Activated naive CD4-positive, alpha-beta T cell treated with anti-CD3 and anti-CD28 coated beads, Interleukin-2, amount 50 U/mL, for 16 hours (primary cell): Measurements from ENCODE around the gene EHMT1.
"Not testable (repeated sequence)": the region's sequence is repeated elsewhere in the genome, so short reads cannot be mapped to it uniquely, and the experiment has no call there.

Experiments used
- DNase-seq: peaks from one replicate; pipeline ENCODE4 v3.0.0-alpha.2; 2020

The EHMT1 gene

DNA sequence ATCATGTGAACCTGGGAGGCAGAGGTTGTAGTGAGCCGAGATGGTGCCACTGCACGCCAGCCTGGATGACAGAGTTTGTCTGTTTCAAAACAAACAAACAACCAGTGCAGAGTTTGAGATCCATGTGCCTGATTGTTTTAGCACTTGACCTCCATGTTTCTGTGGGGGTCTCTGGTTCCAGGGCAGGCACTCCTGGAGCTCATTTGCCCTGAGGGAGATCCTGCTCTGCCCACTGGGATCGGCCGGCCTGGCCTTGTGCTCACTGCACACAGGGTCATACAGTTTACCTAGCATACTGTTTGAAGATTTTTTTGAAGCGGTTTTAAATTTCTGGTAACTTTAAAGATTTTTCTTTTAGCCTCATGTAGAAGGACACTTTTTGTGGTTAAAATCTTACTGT is 78.4 kb downstream of the EHMT1 start:
- no peak for DNase-seq

DNA sequence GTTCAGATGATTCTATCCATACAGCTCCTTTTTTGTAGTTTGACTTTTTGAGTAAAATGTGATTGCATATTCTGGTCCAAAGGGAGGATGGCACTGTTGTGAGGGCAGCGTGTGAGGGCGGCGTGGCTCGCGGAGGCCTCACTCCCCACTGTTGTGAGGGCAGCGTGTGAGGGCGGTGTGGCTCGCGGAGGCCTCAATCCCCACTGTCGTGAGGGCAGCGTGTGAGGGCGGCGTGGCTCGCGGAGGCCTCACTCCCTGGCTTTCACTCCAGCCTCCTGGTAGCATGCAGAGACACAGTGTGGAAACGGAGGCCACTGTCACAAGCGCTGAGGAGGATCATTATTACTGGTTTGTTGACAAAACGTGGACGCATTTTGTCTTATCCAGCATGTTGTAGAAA is 79.0 kb downstream of the EHMT1 start:
- no peak for DNase-seq

DNA sequence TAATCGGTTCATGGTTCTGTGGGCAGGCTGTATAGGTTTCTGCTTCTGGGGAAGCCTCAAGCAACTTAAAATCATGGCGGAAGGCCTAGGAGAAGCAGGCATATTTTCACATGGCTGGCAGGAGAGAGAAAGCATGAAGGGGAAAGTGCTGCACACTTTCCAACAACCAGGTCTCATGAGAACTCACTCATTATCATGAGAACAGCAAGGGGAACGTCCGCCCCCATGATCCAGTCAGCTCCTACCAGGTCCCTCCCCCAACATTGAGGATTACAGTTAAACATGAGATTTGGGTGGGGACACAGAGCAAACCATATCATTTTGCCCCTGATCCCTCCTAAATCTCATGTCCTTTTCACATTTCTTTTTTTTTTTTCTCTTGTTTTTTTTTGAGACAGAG is 82.1 kb downstream of the EHMT1 start:
- DNase-seq = no peak

DNA sequence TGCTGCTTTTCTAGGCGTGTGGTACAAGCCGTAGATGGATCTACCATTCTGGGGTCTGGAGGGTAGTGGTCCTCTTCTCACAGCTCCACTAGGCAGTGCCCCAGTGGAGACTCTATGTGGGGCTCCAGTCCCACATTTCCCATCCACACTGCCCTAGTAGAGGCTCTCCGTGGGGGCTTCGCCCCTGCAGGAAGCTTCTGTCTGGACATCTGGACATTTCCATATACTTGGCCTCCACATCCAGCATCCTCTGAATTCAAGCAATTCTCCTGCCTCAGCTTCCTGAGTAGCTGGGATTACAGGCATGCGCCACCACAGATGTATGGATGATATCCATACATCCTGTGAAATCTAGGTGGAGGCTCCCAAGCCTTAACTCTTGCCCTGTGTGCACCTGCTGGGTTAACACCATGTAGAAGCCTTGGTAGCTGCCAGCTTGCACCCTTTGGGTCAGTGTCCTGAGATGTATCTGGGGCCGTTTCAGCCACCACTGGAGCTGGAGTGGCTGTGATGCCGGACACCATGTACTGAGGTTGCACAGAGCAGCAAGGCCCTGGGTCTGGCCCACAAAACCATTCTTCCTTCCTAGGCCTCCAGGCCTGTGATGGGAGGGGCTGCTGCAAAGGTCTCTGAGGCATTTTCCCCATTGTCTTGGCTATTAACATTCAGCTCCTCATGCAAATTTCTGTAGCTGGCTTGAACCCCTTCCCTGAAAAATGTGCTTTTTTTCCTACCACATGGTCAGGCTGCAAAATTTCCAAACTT is 84.0 kb downstream of the EHMT1 start:
- DNase-seq = no peak

DNA sequence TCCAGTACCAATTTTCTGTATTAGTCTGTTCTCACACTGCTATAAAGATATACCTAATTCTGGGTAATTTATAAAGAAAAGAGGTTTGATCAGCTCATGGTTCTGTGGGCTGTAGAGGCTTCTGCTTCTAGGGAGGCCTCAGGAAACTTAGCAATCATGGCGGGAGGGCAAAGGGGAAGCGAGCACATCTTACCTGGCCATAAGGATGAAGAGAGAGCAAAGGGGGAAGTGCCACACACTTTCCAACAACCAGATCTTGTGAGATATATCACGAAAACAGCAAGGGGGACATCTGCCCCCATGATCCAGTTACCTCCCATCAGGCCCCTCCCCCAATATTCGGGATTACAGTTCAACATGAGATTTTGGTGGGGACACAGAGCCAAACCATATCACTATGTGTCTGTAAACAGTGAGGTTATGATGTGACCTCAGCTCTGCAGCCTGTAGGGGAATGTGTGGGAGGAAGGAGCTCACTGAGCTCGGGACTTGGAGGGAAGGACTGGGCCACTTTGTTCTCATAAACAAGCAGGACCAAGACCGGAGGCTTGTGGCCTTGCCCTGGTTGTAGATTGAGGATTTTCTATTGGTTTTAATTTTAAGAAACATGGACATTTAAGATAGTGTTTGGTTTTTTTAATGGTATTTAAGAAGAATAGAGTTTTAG is 85.2 kb downstream of the EHMT1 start:
- DNase-seq = no peak

DNA sequence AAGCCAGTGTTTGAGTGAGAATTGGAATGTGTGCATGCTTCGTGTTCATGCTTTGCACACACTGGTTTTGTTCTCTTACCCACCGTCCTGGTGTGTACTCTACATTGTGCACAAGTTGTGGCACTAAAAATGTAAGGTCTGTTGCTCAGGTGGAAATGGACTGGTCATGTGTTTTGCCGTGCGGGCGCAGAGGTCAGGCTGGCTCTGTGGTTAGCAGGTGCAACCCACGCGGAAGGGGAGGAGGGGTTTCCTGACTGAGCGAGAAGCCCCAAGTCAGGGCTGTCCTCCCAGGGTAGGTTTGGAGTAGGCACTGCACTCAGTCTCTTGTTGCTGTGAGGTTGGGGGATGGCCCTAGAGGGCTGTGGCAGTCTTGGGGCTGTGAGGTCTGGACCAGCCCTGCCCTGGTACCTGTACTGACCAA is 86.6 kb downstream of the EHMT1 start:
- peak; percentile 42 for DNase-seq

DNA sequence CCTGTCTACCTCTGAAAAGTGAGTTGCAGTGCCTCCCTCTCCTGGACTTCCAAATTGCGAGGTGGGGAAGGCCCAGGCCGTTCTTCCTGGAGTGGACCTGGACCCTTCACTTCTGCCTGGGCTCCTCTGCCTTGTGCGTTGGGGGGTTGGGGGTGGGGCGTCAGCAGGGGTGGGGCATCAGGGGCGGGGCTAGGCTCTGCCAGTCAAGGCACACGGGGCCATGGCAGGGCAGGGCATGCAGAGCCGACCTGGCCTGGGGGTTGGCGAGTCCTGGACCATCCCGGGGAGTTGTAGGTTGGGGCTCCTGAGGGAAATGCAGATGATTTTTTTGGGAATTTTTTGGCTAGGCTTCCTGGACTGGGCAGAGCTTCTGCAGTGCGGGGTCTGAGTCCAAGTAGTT is 87.1 kb downstream of the EHMT1 start:
- DNase-seq = no peak

DNA sequence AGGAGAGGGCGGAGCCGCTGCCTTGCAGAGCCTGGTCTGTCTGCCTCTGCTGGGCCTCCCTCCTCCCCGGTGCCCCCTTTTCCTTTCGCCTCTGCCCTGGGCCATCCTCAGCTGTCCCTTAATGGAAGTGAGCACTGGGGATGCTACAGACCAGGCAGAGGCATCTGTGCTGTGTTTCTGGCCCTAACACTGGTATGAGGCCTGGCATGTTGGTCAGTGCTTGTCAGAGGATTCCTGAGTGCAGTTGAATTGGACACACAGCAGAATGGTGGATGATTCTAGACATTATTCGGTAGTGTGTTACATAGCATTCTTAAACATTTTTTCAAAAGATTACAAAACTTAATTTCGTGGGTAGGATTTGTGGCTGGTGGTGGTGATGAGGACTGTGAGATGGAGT is 88.6 kb downstream of the EHMT1 start:
- DNase-seq = no peak

DNA sequence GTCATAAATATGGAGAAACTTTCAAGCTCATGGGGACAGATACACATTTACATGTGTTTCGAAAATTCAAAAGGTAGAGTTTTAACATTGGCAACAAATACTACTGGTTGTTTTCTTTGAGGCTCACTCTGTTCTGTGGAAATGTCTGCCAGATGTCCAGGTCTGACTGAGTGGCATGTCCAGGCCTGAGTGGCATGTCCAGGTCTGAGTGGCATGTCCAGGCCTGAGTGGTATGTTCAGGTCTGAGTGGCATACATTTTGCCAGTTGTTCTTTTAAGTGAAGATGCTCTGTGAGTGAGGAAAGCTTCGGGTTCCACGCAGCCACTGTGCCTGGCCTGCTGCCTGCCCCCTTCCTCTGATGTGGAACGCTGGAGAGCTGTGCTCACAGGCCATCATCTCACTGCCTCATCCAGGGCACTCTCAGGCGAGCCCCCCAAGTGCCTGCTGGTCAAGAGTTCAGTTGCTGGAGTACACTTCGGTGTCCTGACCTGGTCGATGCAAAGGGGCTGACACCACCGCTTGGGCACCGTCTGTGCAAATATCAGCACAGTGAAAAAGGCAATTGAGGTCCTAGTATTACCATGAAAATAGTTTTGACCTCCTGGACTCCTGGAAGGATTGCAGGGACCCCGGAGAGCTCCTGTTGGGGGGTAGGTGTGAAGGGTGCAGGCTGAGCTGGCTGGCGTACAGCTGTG is 89.9 kb downstream of the EHMT1 start:
- DNase-seq = no peak

DNA sequence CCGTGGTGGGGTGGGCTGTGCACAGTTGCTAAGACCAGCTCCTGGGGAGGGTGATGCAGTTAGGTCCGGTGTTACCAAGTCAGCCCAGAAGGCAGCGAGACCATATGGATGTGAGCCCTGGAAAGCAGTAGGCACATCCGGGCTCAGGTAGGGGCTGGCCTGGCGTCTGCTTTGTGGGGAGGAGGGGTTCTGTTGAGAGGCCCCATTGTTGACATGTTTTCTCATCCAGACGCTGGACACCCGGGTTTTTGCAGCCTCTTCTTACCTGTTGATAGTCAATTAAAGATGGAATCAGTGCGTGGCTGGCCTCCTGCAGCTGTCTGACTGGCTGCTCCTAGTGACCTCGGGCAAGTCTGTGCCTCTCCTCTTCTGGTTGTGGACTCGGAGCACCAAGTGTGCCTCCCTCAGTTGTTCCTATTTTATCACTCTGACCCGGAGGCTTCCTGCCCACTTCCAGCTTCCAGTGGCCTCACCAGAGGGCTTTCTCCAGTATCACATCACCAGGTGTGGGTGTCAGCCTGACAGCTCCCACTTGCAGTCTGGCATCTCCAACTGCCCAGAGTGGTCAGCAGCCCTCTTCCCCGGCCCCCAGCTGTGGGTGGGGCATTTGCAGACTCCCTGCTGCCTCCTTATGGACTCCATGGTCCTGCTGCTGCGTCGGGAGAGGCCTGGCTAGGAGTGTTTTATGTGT is 90.8 kb downstream of the EHMT1 start:
- no peak for DNase-seq

DNA sequence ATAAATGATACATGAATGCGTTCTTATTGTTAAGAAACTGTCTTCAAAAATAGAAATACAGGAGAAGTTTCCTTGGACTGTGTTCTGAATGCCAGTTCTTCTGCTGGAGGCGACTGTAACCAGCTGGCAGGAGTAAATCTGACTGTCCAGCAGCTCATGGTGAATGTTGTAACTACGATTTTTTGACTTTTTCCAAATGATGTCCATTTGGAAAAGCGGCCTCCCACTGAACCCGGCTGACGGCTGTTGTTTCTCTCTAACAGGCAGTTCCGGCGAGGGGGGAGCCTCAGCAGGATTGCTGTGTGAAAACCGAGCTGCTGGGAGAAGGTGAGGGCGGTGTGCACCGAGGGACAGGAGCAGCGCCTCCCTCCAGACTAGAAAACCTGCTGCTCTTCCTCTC is 91.9 kb downstream of the EHMT1 start:
- DNase-seq = no peak

DNA sequence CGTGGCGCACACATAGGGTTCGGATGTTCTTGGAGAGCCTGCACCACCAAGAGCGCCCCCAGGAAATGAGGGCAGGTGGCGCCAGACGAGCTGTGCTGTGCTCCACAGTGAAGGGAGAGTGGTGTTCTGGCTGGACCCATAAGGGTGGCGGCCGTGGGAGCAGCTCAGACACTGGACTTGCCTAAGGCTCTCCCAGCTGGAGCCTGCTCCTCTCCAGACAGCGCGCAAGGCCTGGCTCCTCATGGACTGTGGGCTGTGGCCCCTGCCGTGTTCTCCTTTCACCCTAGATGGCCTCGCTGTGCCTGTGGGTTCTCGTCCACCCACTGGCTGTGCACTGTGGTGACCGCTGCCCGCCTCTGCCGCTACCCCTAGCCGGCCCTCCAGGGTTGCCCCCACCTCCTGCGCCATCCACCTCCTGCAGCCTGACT is 92.9 kb downstream of the EHMT1 start:
- no peak for DNase-seq

DNA sequence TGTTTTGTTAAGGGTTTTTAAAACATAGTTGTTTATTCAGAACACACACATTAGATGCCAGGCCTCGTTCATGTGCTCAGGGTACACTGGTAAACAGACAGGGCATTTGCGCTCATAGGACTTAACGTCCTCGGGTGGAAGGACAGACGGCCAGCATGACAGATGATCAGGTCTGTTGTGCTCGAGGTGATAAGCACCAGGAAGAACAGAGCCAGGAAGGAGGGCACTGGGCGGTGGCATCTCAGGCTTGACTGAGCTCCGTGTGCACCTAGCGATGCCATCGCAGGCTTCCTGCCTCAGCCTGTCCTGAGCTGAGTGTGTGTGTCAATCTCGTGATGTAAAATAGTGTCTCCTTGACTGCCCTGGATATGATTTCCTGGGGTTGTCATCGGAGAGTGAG is 96.5 kb downstream of the EHMT1 start:
- no peak for DNase-seq

DNA sequence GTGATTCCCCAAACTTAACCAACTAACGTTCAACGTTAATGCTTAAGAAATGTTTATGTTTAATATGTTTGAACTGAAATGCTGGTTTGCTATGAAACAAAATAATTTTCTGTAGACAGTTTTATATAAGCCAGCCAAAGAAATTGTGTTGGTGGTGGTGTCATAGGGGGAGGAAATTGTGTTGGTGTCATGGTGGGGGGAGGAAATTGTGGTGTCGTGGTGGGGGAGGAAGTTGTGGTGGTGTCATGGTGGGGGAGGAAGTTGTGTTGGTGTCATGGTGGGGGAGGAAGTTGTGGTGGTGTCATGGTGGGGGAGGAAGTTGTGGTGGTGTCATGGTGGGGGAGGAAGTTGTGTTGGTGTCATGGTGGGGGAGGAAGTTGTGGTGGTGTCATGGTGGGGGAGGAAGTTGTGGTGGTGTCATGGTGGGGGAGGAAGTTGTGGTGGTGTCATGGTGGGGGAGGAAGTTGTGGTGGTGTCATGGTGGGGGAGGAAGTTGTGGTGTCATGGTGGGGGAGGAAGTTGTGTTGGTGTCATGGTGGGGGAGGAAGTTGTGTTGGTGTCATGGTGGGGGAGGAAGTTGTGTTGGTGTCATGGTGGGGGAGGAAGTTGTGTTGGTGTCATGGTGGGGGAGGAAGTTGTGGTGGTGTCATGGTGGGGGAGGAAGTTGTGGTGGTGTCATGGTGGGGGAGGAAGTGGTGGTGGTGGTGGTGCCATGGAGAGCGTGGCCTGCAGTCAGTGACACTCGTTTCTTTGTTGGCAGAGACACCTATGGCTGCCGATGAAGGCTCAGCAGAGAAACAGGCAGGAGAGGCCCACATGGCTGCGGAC is 97.3 kb downstream of the EHMT1 start:
- DNase-seq = not testable (repeated sequence)

DNA sequence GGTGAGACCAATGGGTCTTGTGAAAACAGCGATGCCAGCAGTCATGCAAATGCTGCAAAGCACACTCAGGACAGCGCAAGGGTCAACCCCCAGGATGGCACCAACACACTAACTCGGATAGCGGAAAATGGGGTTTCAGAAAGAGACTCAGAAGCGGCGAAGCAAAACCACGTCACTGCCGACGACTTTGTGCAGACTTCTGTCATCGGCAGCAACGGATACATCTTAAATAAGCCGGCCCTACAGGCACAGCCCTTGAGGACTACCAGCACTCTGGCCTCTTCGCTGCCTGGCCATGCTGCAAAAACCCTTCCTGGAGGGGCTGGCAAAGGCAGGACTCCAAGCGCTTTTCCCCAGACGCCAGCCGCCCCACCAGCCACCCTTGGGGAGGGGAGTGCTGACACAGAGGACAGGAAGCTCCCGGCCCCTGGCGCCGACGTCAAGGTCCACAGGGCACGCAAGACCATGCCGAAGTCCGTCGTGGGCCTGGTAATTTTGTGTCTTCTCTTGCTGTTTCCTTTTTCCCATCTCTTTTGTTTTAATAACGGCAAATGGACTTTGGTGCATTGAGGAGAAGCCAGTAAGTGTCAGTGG is 98.0 kb downstream of the EHMT1 start:
- no peak for DNase-seq

DNA sequence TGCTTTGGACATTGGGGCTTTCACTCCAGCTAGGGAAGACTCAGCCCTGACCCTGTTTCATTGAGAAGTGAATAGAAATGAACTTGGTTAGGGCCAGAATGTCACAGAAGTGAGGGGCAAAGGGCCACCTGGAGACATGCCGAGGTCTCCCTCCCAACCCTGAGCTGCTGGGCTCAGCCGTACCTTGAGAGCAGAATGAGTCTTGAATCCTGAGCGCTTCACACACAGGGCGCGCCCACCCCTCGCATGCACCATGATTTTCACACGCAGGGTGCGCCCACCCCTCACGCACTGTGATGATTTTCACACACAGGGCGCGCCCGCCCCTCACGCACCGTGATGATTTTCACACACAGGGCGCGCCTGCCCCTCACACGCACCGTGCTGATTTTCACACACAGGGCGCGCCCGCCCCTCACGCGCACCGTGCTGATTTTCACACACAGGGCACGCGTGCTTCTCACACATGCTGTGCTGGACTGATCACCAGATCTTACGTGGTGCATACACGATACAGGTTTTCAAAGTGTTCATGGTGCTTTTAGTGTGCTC is 99.0 kb downstream of the EHMT1 start:
- DNase-seq = no peak

DNA sequence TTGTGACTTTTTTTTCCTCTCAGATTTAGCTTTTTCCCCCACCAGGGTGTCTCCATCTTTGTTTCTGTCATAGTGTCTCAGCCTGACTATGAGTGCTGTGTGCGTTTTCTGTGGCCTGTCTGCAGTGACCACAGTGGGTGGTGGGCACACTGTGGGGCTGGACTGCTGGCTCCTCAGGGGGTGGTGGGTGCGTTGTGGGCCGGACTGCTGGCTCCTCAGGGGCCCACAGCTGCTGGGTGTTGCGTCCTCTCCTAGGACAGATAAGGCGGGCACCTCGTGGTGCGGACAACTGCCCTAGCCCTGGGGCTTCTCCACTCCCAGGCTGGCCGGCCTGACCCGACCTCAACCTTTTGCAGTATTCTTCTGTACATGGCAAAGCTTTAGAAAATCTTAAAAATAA is 100.4 kb downstream of the EHMT1 start:
- no peak for DNase-seq

DNA sequence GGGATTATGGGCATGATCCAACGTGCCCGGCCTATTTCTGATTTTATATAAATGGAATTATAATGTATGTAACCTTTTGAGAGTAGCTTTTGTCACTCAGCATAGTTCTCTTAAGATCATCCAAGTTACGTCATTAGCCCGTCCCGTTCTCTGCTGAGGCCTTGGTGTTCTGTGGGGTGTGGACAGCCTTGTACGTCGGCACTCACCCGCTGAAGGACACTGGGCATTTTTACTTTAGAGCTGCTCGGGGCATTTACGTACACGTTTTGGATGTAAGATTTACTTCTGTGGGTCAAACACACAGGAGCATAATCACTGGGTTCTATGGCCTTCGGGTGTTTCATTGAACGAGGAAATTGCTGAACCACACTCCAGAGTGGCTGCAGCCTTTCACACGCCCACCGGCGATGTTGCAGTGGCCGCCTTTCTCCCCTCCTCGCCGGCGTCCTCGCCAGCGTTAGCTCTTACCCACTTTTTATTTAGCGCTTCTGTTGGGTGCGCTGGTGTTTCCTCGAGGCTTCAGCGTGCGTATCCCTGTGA is 101.8 kb downstream of the EHMT1 start:
- no peak for DNase-seq

DNA sequence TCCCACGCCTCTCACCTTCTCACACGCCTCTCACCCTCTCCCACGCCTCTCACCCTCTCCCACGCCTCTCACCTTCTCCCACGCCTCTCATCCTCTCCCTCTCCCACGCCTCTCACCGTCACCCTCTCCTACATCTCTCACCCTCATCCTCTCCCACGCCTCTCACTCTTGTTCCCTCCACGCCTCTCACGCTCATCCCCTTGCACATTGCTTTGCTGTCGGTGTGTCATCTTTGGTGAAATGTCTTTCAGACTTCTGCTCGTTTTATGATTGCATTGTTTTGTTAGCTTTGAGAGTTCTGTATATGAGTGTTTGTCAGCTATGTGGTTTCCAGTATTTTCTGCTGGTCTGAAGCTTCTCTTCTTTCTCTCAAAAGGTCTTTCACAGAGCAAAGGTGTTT is 102.7 kb downstream of the EHMT1 start:
- peak; percentile 60 for DNase-seq

DNA sequence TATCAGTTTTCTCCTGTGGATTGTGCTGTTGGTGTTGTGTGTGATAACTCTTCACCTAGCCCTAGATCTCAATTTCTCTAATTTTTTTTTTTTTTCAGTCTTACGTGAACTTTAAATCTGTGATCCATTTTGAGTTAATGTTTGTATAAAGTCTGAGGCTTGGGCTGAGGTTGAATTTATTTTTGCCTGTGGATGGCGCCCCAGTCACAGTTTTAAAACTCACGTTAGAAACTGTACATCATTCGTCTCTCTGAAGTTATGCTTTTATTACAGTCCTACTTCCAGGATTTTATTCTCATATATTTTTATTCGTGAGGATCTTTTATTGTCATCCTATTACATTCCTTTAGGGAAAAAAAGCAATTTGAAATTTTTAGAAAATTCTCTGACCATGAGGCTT is 103.1 kb downstream of the EHMT1 start:
- no peak for DNase-seq

DNA sequence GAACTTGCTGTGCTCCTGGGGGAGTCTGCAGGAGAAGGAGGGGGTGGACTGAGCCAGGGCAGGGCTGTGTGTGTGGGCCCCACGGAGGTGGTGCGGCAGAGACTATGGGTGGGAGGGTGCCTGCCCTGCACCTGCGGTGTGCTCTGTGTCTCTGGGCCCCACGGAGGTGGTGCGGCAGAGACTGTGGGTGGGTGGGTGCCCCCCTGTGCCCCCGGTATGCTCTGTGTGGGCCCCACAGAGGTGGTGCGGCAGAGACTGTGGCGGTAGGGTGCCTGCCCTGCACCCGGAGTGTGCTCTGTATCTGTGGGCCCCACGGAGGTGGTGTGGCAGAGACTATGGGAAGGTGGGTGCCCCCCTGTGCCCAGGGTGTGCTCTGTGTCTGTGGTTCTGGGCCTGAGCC is 103.7 kb downstream of the EHMT1 start:
- no peak for DNase-seq

DNA sequence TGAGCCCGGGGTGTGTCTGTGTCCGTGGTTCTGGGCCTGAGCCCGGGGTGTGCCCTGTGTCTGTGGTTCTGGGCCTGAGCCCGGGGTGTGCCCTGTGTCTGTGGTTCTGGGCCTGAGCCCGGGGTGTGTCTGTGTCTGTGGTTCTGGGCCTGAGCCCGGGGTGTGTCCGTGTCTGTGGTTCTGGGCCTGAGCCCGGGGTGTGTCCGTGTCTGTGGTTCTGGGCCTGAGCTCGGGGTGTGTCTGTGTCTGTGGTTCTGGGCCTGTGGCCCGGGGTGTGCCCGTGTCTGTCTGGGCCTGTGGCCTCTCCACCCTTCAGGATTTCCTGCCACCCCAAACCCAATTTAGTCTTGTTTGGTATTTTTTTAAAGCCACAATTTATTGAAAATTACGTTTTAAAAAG is 104.6 kb downstream of the EHMT1 start:
- DNase-seq = not testable (repeated sequence)
